ENCODE measurements around the gene ASB13. TPM values are rescaled to one million over a fixed set of nuclear protein-coding genes. Genes with fewer than 3 reads are reported as not detected.
A peak's percentile ranks its signal among the peaks of the same experiment; 100 is the strongest.

The ASB13 gene
- total RNA-seq, result 1 to 10 TPM; 4.5 to 6.0 TPM

DNA sequence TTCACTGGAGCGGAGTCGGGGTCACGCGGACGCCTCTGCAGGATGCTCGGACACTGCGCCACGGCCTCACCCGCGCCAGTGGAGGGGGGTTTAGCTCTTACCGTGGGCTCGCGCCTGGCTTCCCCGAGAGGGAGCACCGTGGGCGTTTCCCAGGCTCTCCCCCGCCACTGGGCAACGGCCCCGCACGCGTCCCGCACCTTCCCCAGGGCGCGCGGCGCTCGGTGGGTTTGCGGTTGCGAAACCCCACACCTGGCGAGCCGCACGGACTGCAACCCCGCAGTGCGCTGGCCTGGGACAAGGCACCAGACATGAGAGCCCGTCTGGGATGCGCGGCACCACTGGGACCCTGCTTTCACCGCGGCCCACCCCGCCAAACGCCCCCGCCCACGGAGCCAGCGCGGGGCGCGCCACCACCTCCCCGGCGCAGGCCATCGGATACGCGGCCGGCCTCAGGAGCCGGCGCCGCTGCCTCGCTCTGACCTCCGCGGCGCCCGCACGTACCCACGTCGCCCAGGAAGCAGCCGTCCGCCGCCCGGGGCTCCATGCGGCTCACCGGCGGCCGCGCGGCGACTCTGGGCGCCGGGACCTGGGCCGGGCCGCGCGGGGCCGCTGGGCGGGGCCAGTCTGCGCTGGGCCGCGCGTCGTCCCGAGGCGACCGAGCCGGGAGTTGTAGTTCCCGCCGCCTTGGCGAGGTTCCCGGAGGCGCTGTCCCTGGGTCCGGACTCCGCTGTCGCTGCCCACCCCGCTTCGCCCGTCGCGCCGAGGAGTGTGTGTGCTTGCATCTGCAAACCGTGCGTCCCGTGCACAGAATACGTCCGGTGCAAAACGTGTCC, at the start of gene ASB13:
Gene ASB13, minus strand, starts transcription at position 588 of the 833 bp plus-strand sequence. Its CDS starts 44 bp downstream, at position 544.
- ChIA-PET POLR2A (interaction anchor here (1.0 kb wide), 1 partner anchor 97 kb away, joined by 3 read pairs; no protein-coding TSS in a partner anchor), CTCF (interaction anchor here (0.9 to 1.8 kb wide), 4 partner anchors 12 to 18 kb away, joined by 3 to 7 read pairs (median 3); no protein-coding TSS in a partner anchor)
- Mint-ChIP-seq H3K4me1 (peaks cover 16% of the 10 kb centered on the region), H3K36me3 (ENCODE audit: low read depth) (no peaks in the 10 kb centered on the region), H3K27me3 (peaks cover 13% of the 10 kb centered on the region), H3K4me3 (peak within 1 kb of the TSS; percentile 84), H3K9me3 (no peaks in the 10 kb centered on the region), H3K27ac (peak within 1 kb of the TSS; percentile 77)
- DNase-seq, result peak; percentile 41

DNA sequence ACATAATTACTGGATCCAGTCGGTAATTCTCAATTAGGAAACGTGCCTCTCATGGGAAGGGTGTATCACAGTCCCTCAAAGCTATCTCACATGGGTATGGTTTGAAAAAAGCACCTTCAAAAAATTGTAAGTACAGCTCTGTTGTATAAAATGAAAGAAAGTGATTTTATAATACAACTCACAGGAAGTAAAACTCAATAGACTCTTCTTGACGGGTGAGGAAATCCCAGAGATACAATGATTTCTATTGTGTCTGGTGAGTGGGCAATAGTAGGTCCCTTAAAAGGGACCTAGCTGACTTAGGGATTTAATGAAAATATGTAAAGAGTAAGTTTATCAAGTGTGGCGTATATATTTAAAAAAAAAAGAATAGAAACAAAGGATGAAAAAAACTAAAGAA, 45.2 kb upstream of the ASB13 start:
- Mint-ChIP-seq H3K27ac (peak overlapping the region; percentile 87), H3K4me1 (peaks cover 40% of the 10 kb centered on the region), H3K4me3 (peak overlapping the region; percentile 66), H3K27me3 (no peaks in the 10 kb centered on the region), H3K9me3 (peaks cover 4% of the 10 kb centered on the region), H3K36me3 (ENCODE audit: low read depth) (peaks cover 19% of the 10 kb centered on the region)
- ChIA-PET POLR2A (no interaction called here), CTCF (no interaction called here)
- no peak for DNase-seq

DNA sequence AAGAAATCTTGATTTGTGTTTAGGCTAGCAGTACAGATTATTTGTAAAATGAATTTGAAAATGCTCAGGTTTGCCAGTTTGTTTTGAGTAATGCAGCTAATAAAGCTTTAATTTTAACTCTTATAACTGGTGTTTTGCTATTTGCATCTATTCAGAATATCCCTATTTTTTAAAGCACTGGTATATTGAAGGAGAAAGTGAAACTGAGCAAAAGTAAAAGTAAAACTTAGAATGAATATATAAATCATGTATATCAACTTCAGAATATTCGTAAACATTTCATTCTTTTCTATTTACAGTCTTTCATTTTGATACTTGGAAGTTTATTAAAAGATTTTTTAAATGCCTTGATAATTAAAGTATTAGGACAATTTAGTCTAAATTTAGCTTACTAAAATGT, 44.5 kb upstream of the ASB13 start:
- DNase-seq, result no peak
- peaks cover 40% of the 10 kb centered on the region for H3K4me1 Mint-ChIP-seq
- H3K4me3 Mint-ChIP-seq, result peak overlapping the region; percentile 66

GRCh38 chr10:5709865-5710264, 43.5 kb upstream of the ASB13 start:
- Mint-ChIP-seq H3K9me3 (peaks cover 4% of the 10 kb centered on the region), H3K4me1 (peaks cover 45% of the 10 kb centered on the region), H3K27me3 (no peaks in the 10 kb centered on the region), H3K4me3 (peak overlapping the region; percentile 33), H3K36me3 (ENCODE audit: low read depth) (peaks cover 19% of the 10 kb centered on the region), H3K27ac (no peak overlapping the region)
- ChIA-PET CTCF (interaction anchor here (1.8 kb wide), 1 partner anchor 16 kb away, joined by 6 read pairs; no protein-coding TSS in a partner anchor), POLR2A (no interaction called here)
- DNase-seq, result no peak

More for the DNA sequence above, 44.5 kb upstream of the ASB13 start:
- CTCF ChIA-PET, result interaction anchor here (0.7 to 1.8 kb wide), 2 partner anchors 17 to 24 kb away, joined by 3 to 6 read pairs; no protein-coding TSS in a partner anchor
- H3K9me3 Mint-ChIP-seq, result peaks cover 4% of the 10 kb centered on the region
- H3K36me3 Mint-ChIP-seq (ENCODE audit: low read depth), result peaks cover 22% of the 10 kb centered on the region
- peak overlapping the region; percentile 87 for H3K27ac Mint-ChIP-seq
- POLR2A ChIA-PET, result no interaction called here
- H3K27me3 Mint-ChIP-seq, result no peaks in the 10 kb centered on the region

DNA sequence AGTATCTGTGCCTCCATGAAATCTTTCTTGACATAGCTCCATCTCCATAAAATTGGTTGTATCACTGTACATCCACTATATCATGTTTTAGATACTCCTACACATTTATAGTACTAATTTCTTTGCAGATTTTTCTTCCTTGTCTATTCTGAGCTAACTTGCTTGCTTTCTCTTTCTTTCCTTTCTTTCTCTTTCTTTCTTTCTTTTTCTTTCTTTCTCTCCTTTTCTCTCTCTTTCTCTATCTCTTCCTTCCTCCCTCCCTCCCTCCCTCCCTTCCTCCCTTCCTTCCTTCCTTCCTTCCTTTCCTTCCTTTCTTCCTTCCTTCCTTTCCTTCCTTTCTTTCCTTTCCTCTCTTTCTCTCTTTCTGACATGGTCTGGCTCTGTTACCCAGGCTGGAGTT, 42.0 kb upstream of the ASB13 start:
- Mint-ChIP-seq H3K27me3 (no peaks in the 10 kb centered on the region), H3K4me1 (peaks cover 46% of the 10 kb centered on the region), H3K9me3 (peaks cover 4% of the 10 kb centered on the region), H3K36me3 (ENCODE audit: low read depth) (peaks cover 17% of the 10 kb centered on the region), H3K27ac (no peak overlapping the region), H3K4me3 (no peak overlapping the region)
- DNase-seq, result no peak
- ChIA-PET CTCF (interaction anchor here (1.8 kb wide), 1 partner anchor 27 kb away, joined by 4 read pairs; no protein-coding TSS in a partner anchor), POLR2A (no interaction called here)

- no peak overlapping the region for H3K27ac Mint-ChIP-seq
- H3K36me3 Mint-ChIP-seq (ENCODE audit: low read depth), result peaks cover 5% of the 10 kb centered on the region
- H3K4me1 Mint-ChIP-seq, result peaks cover 35% of the 10 kb centered on the region
- no peaks in the 10 kb centered on the region for H3K9me3 Mint-ChIP-seq
- DNase-seq, result no peak
- POLR2A ChIA-PET, result interaction anchor here (0.6 kb wide), 1 partner anchor 368 kb away, joined by 3 read pairs; no protein-coding TSS in a partner anchor
- no peaks in the 10 kb centered on the region for H3K27me3 Mint-ChIP-seq
- H3K4me3 Mint-ChIP-seq, result no peak overlapping the region
- CTCF ChIA-PET, result interaction anchor here (0.6 kb wide), 1 partner anchor 58 kb away, joined by 3 read pairs; no protein-coding TSS in a partner anchor
Measured at GRCh38 chr10:5698062-5698461, 31.7 kb upstream of the ASB13 start.

- ChIA-PET POLR2A (no interaction called here), CTCF (interaction anchor here (1.1 kb wide), 1 partner anchor 166 kb away, joined by 3 read pairs; no protein-coding TSS in a partner anchor)
- Mint-ChIP-seq H3K4me1 (peaks cover 39% of the 10 kb centered on the region), H3K27me3 (no peaks in the 10 kb centered on the region), H3K9me3 (no peaks in the 10 kb centered on the region), H3K36me3 (ENCODE audit: low read depth) (peaks cover 5% of the 10 kb centered on the region), H3K27ac (no peak overlapping the region), H3K4me3 (no peak overlapping the region)
- DNase-seq, result no peak
Measured at GRCh38 chr10:5697342-5697741, 30.9 kb upstream of the ASB13 start.

GRCh38 chr10:5694573-5694972, 28.2 kb upstream of the ASB13 start:
- no peak overlapping the region for H3K27ac Mint-ChIP-seq
- H3K4me3 Mint-ChIP-seq, result no peak overlapping the region
- ChIA-PET CTCF (interaction anchor here (0.6 kb wide), 1 partner anchor 92 kb away, joined by 3 read pairs; no protein-coding TSS in a partner anchor), POLR2A (no interaction called here)
- no peaks in the 10 kb centered on the region for H3K9me3 Mint-ChIP-seq
- DNase-seq, result no peak
- H3K4me1 Mint-ChIP-seq, result peaks cover 53% of the 10 kb centered on the region
- H3K27me3 Mint-ChIP-seq, result no peaks in the 10 kb centered on the region
- H3K36me3 Mint-ChIP-seq (ENCODE audit: low read depth), result peaks cover 5% of the 10 kb centered on the region

GRCh38 chr10:5692461-5693358, 26.3 kb upstream of the ASB13 start:
- peak; percentile 60 for DNase-seq
- ChIA-PET CTCF (interaction anchor here (0.9 to 2.6 kb wide), 8 partner anchors 8 to 394 kb away, joined by 3 to 10 read pairs (median 4); partner anchors contain the start of gene TASOR2), POLR2A (interaction anchor here (0.6 kb wide), 1 partner anchor 118 kb away, joined by 3 read pairs; no protein-coding TSS in a partner anchor)
- H3K36me3 Mint-ChIP-seq (ENCODE audit: low read depth), result peaks cover 13% of the 10 kb centered on the region
- peak overlapping the region; percentile 84 for H3K27ac Mint-ChIP-seq
- H3K9me3 Mint-ChIP-seq, result no peaks in the 10 kb centered on the region
- H3K4me1 Mint-ChIP-seq, result peaks cover 64% of the 10 kb centered on the region
- no peaks in the 10 kb centered on the region for H3K27me3 Mint-ChIP-seq
- H3K4me3 Mint-ChIP-seq, result peak overlapping the region; percentile 66

DNA sequence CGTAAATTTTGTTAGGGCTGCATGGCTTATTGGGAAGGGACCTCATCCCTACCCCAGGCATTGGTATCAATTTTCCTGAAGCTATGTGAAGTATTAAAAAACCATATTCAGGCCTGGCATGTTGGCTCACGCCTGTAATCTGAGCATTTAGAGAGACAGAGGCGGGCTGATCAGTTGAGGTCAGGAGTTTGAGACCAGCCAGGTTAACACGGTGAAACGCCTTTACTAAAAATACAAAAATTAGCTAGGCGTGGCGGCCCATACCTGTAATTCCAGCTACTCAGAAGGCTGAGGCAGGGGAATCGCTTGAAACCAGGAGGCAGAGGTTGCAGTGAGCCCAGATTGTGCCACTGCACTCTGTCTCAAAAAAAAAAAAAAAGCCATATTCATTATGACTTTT, 25.4 kb upstream of the ASB13 start:
- ChIA-PET POLR2A (no interaction called here), CTCF (interaction anchor here (0.9 to 2.6 kb wide), 5 partner anchors 12 to 69 kb away, joined by 3 to 10 read pairs (median 4); no protein-coding TSS in a partner anchor)
- Mint-ChIP-seq H3K4me3 (peak overlapping the region; percentile 66), H3K27me3 (no peaks in the 10 kb centered on the region), H3K36me3 (ENCODE audit: low read depth) (peaks cover 13% of the 10 kb centered on the region), H3K4me1 (peaks cover 66% of the 10 kb centered on the region), H3K9me3 (no peaks in the 10 kb centered on the region), H3K27ac (peak overlapping the region; percentile 41)
- no peak for DNase-seq

GRCh38 chr10:5688587-5688986, 22.2 kb upstream of the ASB13 start:
- H3K27ac Mint-ChIP-seq, result no peak overlapping the region
- H3K36me3 Mint-ChIP-seq (ENCODE audit: low read depth), result peaks cover 8% of the 10 kb centered on the region
- no peaks in the 10 kb centered on the region for H3K9me3 Mint-ChIP-seq
- H3K4me1 Mint-ChIP-seq, result peaks cover 66% of the 10 kb centered on the region
- ChIA-PET CTCF (interaction anchor here (1.2 to 1.3 kb wide), 2 partner anchors 24 to 71 kb away, joined by 4 read pairs; no protein-coding TSS in a partner anchor), POLR2A (no interaction called here)
- no peak overlapping the region for H3K4me3 Mint-ChIP-seq
- no peaks in the 10 kb centered on the region for H3K27me3 Mint-ChIP-seq
- no peak for DNase-seq

GRCh38 chr10:5685764-5686240, 19.4 kb upstream of the ASB13 start:
- ChIA-PET POLR2A (interaction anchor here (0.6 kb wide), 1 partner anchor 372 kb away, joined by 6 read pairs; no protein-coding TSS in a partner anchor), CTCF (no interaction called here)
- no peaks in the 10 kb centered on the region for H3K27me3 Mint-ChIP-seq
- H3K4me3 Mint-ChIP-seq, result peak overlapping the region; percentile 95
- H3K9me3 Mint-ChIP-seq, result no peaks in the 10 kb centered on the region
- DNase-seq, result no peak
- peak overlapping the region; percentile 96 for H3K27ac Mint-ChIP-seq
- peaks cover 8% of the 10 kb centered on the region for H3K36me3 Mint-ChIP-seq (ENCODE audit: low read depth)
- peaks cover 59% of the 10 kb centered on the region for H3K4me1 Mint-ChIP-seq

Measured in activated CD4-positive, alpha-beta T cell treated with anti-CD3 and anti-CD28 coated beads, Interleukin-2, amount 10 ng/mL, durations not matched to agents 7 days and 5 days (primary cell).